ENCODE measurements around the gene TMEM87A.

- no peak for TF ChIP-seq CTCF (IDR thresholded peaks at IDR 0.05)
- TF ChIP-seq POLR2A (IDR thresholded peaks at IDR 0.05): no peak
Measured at GRCh38 chr15:42199126-42199525, 74.1 kb downstream of the TMEM87A start.

Data from body of pancreas (tissue), 4 donors.